ENCODE results near the gene TRIP12.

GRCh38 chr2:229869226-229869625 lies 52.6 kb downstream of the TRIP12 start:
- TF ChIP-seq REST (IDR thresholded peaks at IDR 0.05; ENCODE audit: insufficient replicate concordance, low read depth) (no peak), CTCF (IDR thresholded peaks at IDR 0.05; ENCODE audit: insufficient read depth, low read length) (no peak), POLR2AphosphoS5 (IDR thresholded peaks at IDR 0.05; ENCODE audit: low read depth) (no peak), GABPA (IDR thresholded peaks at IDR 0.05; ENCODE audit: low read depth) (no peak)
